ENCODE data around the gene PIK3C3.

The PIK3C3 gene

DNA sequence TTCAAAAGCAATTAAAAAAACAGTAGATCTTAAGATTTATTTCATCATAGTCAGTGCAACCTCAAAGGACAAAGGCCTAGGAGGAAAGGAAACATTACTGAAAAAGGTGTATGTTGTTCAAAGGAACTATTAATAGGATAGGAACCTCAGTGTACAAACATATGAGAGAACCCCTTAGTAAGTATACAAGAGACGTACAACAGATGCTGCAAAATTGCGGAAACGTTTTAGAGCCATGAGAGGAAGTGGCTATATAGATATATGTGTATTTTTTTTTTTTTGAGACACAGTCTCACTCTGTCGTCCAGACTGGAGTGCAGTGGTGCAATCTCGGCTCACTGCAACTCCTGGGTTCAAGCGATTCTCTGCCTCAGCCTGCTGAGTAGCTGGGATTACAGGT is 22.2 kb downstream of the PIK3C3 start:
- TF ChIP-seq YY1 (IDR thresholded peaks at IDR 0.05; ENCODE audit: low read depth) (no peak), TCF12 (IDR thresholded peaks at IDR 0.05; ENCODE audit: low read depth) (no peak), ZBTB7A (IDR thresholded peaks at IDR 0.05; ENCODE audit: low read depth) (no peak), NFIC (IDR thresholded peaks at IDR 0.05) (no peak)
- TF ChIP-seq, protein P1, sequence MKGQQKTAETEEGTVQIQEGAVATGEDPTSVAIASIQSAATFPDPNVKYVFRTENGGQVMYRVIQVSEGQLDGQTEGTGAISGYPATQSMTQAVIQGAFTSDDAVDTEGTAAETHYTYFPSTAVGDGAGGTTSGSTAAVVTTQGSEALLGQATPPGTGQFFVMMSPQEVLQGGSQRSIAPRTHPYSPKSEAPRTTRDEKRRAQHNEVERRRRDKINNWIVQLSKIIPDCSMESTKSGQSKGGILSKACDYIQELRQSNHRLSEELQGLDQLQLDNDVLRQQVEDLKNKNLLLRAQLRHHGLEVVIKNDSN (IDR thresholded peaks at IDR 0.05): no peak
- TF ChIP-seq, protein P2, sequence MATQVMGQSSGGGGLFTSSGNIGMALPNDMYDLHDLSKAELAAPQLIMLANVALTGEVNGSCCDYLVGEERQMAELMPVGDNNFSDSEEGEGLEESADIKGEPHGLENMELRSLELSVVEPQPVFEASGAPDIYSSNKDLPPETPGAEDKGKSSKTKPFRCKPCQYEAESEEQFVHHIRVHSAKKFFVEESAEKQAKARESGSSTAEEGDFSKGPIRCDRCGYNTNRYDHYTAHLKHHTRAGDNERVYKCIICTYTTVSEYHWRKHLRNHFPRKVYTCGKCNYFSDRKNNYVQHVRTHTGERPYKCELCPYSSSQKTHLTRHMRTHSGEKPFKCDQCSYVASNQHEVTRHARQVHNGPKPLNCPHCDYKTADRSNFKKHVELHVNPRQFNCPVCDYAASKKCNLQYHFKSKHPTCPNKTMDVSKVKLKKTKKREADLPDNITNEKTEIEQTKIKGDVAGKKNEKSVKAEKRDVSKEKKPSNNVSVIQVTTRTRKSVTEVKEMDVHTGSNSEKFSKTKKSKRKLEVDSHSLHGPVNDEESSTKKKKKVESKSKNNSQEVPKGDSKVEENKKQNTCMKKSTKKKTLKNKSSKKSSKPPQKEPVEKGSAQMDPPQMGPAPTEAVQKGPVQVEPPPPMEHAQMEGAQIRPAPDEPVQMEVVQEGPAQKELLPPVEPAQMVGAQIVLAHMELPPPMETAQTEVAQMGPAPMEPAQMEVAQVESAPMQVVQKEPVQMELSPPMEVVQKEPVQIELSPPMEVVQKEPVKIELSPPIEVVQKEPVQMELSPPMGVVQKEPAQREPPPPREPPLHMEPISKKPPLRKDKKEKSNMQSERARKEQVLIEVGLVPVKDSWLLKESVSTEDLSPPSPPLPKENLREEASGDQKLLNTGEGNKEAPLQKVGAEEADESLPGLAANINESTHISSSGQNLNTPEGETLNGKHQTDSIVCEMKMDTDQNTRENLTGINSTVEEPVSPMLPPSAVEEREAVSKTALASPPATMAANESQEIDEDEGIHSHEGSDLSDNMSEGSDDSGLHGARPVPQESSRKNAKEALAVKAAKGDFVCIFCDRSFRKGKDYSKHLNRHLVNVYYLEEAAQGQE (IDR thresholded peaks at IDR 0.05; ENCODE audit: low read depth): no peak

DNA sequence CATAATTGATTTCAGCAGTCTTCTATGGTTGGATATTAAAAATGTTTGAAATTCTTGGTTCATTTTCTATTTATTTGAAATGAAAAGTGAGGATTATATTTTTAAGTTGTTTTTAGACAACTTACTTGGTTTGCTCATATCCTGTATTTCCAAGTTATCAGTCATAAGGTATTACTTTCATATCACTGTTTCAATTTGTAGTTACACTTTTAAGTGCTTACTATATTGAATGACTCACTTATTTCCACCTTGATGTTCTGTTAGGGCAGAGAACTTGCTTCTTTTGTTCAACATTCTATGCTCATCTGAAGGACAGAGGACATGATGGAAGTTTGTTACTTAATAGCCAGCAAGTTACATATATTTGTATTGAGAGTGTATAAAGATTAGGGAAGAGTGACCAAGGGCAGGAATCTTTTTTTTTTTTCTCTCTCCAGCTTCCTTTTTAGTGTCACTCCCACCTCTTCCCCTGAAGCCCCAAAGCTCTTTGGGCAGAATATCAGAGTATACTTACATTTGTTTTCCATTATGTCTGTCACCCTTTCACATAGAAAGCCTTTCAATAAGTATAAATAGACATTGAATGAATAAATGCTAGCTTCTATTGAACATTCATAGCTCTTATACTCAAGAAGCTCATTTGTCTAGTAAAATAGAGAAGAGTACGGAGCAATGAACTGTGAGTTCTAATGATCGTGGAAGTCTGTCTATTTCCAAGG is 28.1 kb downstream of the PIK3C3 start:
- TF ChIP-seq, protein P1 (IDR thresholded peaks at IDR 0.05): no peak
- no peak for TF ChIP-seq EP300 (IDR thresholded peaks at IDR 0.05; ENCODE audit: borderline replicate concordance)
- no peak for TF ChIP-seq YY1 (IDR thresholded peaks at IDR 0.05; ENCODE audit: low read depth)
- TF ChIP-seq, protein P2 (IDR thresholded peaks at IDR 0.05; ENCODE audit: low read depth): no peak
- no peak for TF ChIP-seq TEAD4 (IDR thresholded peaks at IDR 0.05)
- TF ChIP-seq NFIC (IDR thresholded peaks at IDR 0.05): no peak
- no peak for TF ChIP-seq RAD21 (IDR thresholded peaks at IDR 0.05; ENCODE audit: low read depth)

DNA sequence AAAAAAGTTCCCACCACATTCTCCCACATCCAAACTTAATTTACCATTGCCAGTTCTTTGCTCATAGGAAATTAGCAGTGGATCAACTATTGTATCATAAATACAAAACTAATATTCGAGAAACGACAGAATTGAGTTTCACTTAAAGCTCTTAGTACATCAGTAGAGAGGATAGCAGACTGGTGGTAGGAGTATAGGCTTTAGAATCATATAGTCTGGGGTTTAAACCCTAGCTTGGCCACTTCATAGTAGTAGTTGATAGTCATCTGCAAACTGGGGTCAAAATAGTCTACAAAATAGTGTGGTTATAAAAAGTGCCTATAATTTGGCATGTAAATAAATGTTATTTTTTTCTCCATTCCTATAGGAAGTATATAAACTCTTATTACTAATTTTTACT is 30.9 kb downstream of the PIK3C3 start:
- TF ChIP-seq EGR1 (IDR thresholded peaks at IDR 0.05) (no peak), CEBPB (IDR thresholded peaks at IDR 0.05) (no peak)
- TF ChIP-seq, protein P1 (IDR thresholded peaks at IDR 0.05): no peak

DNA sequence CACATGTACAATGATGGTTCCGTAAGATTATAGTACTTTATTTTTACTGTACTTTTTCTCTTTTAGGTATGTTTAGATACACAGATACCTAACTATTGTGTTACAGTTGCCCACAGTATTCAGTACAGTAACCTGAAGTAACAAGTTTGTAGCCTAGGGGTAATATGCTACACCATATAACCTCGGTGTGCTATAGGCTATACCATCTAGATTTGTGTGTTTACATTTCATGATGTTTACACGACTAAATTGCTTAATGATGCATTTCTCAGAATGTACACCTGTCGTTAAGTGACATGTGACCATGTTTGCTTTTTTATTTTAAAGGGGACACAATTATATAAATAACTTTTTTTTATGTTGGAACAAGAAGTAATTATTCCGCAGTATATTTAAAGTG is 34.5 kb downstream of the PIK3C3 start:
- TF ChIP-seq, protein P1 (IDR thresholded peaks at IDR 0.05): no peak
- no peak for TF ChIP-seq TCF12 (IDR thresholded peaks at IDR 0.05; ENCODE audit: low read depth)

DNA sequence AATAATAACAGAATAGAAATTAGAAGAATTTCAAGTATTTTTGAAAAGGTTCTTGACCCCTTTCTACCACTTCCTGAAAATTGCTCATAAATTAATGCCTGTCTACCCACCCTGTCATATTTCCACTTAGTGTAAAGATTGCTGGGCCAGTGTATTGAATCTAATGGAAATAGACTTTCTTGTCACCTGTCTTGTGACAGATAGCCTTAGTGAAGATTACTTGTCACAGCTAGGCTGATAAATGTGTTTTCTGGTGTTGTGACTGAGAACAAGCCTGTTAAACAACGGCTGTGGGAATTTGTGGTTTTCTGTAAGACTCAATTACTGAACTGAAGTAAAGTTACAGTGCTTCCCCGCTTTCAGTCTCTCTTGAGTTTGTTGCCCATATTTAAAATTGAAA is 37.0 kb downstream of the PIK3C3 start:
- TF ChIP-seq CEBPB (IDR thresholded peaks at IDR 0.05) (no peak), RAD21 (IDR thresholded peaks at IDR 0.05; ENCODE audit: low read depth) (no peak), TAF1 (IDR thresholded peaks at IDR 0.05; ENCODE audit: low read depth) (no peak), ZBTB7A (IDR thresholded peaks at IDR 0.05; ENCODE audit: low read depth) (no peak), EP300 (IDR thresholded peaks at IDR 0.05; ENCODE audit: borderline replicate concordance) (no peak), TCF12 (IDR thresholded peaks at IDR 0.05; ENCODE audit: low read depth) (no peak), YY1 (IDR thresholded peaks at IDR 0.05; ENCODE audit: low read depth) (no peak), EGR1 (IDR thresholded peaks at IDR 0.05) (no peak), NFIC (IDR thresholded peaks at IDR 0.05) (no peak), FOXM1 (IDR thresholded peaks at IDR 0.05; ENCODE audit: borderline replicate concordance, low read depth) (no peak), CREB1 (IDR thresholded peaks at IDR 0.05; ENCODE audit: low read depth) (no peak), TEAD4 (IDR thresholded peaks at IDR 0.05) (no peak)
- TF ChIP-seq, protein P3, sequence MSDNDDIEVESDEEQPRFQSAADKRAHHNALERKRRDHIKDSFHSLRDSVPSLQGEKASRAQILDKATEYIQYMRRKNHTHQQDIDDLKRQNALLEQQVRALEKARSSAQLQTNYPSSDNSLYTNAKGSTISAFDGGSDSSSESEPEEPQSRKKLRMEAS (IDR thresholded peaks at IDR 0.05): no peak
- TF ChIP-seq, protein P2 (IDR thresholded peaks at IDR 0.05; ENCODE audit: low read depth): no peak
- TF ChIP-seq, protein P1 (IDR thresholded peaks at IDR 0.05): no peak
